ENCODE results near the gene KRTAP12-4.
"Not testable (repeated sequence)": the region's sequence is repeated elsewhere in the genome, so short reads cannot be mapped to it uniquely, and the experiment has no call there.

KRTAP12-4 gene

GRCh38 chr21:44628707-44629391 is 25.6 kb downstream of the KRTAP12-4 start:
- no peak for DNase-seq

GRCh38 chr21:44627831-44628233 is 26.6 kb downstream of the KRTAP12-4 start:
- not testable (repeated sequence) for DNase-seq

GRCh38 chr21:44627181-44627822 is 27.2 kb downstream of the KRTAP12-4 start:
- not testable (repeated sequence) for DNase-seq

- no peak for DNase-seq
These were observed 27.8 kb downstream of the KRTAP12-4 start, which contains the start of gene KRTAP10-9 for GRCh38 chr21:44626673-44627143. TSS of gene KRTAP10-9 (plus strand) at chr21:44627093. CDS start at chr21:44627172, 79 bp downstream.

GRCh38 chr21:44626262-44626661 is 28.2 kb downstream of the KRTAP12-4 start:
- DNase-seq = no peak

- no peak for DNase-seq
These were observed 28.7 kb downstream of the KRTAP12-4 start for GRCh38 chr21:44625756-44626155.

- DNase-seq = no peak
These were observed 30.9 kb downstream of the KRTAP12-4 start for GRCh38 chr21:44623575-44623974.

GRCh38 chr21:44619886-44620285 is 34.6 kb downstream of the KRTAP12-4 start:
- no peak for DNase-seq

- peak; percentile 53 for DNase-seq
These were observed 35.5 kb downstream of the KRTAP12-4 start for GRCh38 chr21:44618909-44619308.

GRCh38 chr21:44618504-44618903 is 36.0 kb downstream of the KRTAP12-4 start:
- DNase-seq = peak; percentile 19

GRCh38 chr21:44617071-44617501 is 37.4 kb downstream of the KRTAP12-4 start:
- no peak for DNase-seq

- DNase-seq = no peak
These were observed 37.9 kb downstream of the KRTAP12-4 start for GRCh38 chr21:44616591-44616926.

GRCh38 chr21:44615911-44616590 is 38.4 kb downstream of the KRTAP12-4 start:
- DNase-seq = no peak

- no peak for DNase-seq
These were observed 39.0 kb downstream of the KRTAP12-4 start for GRCh38 chr21:44615466-44615865.

GRCh38 chr21:44614961-44615391 is 39.5 kb downstream of the KRTAP12-4 start:
- DNase-seq = no peak

- no peak for DNase-seq
These were observed 40.3 kb downstream of the KRTAP12-4 start for GRCh38 chr21:44614161-44614631.

GRCh38 chr21:44613386-44614155 is 40.9 kb downstream of the KRTAP12-4 start:
- DNase-seq = no peak

GRCh38 chr21:44612669-44613229 is 41.7 kb downstream of the KRTAP12-4 start:
- no peak for DNase-seq

- DNase-seq = no peak
These were observed 42.4 kb downstream of the KRTAP12-4 start, which contains the start of gene KRTAP10-8 for GRCh38 chr21:44612029-44612486. TSS of gene KRTAP10-8 (plus strand) at chr21:44612079. CDS start at chr21:44612101, 22 bp downstream.

- DNase-seq = no peak
These were observed 42.9 kb downstream of the KRTAP12-4 start for GRCh38 chr21:44611551-44611950.

- DNase-seq = not testable (repeated sequence)
These were observed 44.2 kb downstream of the KRTAP12-4 start for GRCh38 chr21:44610157-44610843.

- no peak for DNase-seq
These were observed 45.3 kb downstream of the KRTAP12-4 start for GRCh38 chr21:44609193-44609592.

Measured in stimulated activated CD4-positive, alpha-beta T cell treated with anti-CD3 and anti-CD28 coated beads, Interleukin-15, amount 100 ng/mL, for 24 hours (primary cell).